GM23338 (cell line): ENCODE measurements around the gene SORCS2. TPM values are rescaled to one million over a fixed set of nuclear protein-coding genes. Genes with fewer than 3 reads are reported as not detected.

Experiments used
- ATAC-seq: fragments of 200-7000 bp; cut with Tn5 transposase; 3 replicates; pipeline ENCODE4 v1.9.1; 2020
- DNase-seq: peaks from one replicate; pipeline ENCODE4 v3.0.0-alpha.2; 2015; ENCODE audit warnings: low spot score
- H2AFZ ChIP-seq: fragments of 200-600 bp; sonication (generic); 2 replicates; pipeline ENCODE4 v1.8.0; 2016; ENCODE audit warnings: antibody characterized with exemption, mild to moderate bottlenecking, moderate library complexity
- H3F3A ChIP-seq: fragments of 200-600 bp; sonication (generic); replicated peaks from 2 replicates; pipeline ENCODE4 v1.8.0; 2017; ENCODE audit warnings: antibody characterized with exemption, mixed run types, low read depth
- H3K27ac ChIP-seq: fragments of 200-600 bp; sonication (generic); 2 replicates; pipeline ENCODE4 v1.6.1; 2016; ENCODE audit warnings: low read depth
- H3K27me3 ChIP-seq: fragments of 200-600 bp; sonication (generic); 2 replicates; pipeline ENCODE4 v1.8.0; 2016; ENCODE audit warnings: mild to moderate bottlenecking, mixed run types, moderate library complexity; ENCODE audit not compliant: insufficient read depth
- H3K36me3 ChIP-seq: fragments of 200-600 bp; sonication (generic); 2 replicates; pipeline ENCODE4 v1.8.0; 2016; ENCODE audit warnings: mild to moderate bottlenecking; ENCODE audit not compliant: insufficient read depth
- H3K4me1 ChIP-seq: fragments of 200-600 bp; sonication (generic); 2 replicates; pipeline ENCODE4 v1.8.0; 2016; ENCODE audit warnings: mild to moderate bottlenecking, moderate library complexity; ENCODE audit not compliant: insufficient read depth
- H3K4me2 ChIP-seq: fragments of 200-600 bp; sonication (generic); 2 replicates; pipeline ENCODE4 v1.7.1; 2017; ENCODE audit warnings: mixed run types
- H3K4me3 ChIP-seq: fragments of 200-600 bp; sonication (generic); 2 replicates; pipeline ENCODE4 v1.6.1; 2016; ENCODE audit warnings: mixed run types
- H3K79me2 ChIP-seq: fragments of 200-600 bp; sonication (generic); replicated peaks from 2 replicates; pipeline ENCODE4 v1.8.0; 2017; ENCODE audit warnings: mild to moderate bottlenecking; ENCODE audit not compliant: insufficient read depth
- H3K9me2 ChIP-seq: fragments of 200-600 bp; sonication (generic); 2 replicates; pipeline ENCODE4 v1.8.0; 2017; ENCODE audit not compliant: insufficient read depth
- H4K20me1 ChIP-seq: fragments of 200-600 bp; sonication (generic); replicated peaks from 2 replicates; pipeline ENCODE4 v1.8.0; 2017; ENCODE audit warnings: mild to moderate bottlenecking; ENCODE audit not compliant: insufficient read depth
- H3K27ac Mint-ChIP-seq: 2 replicates; pipeline ENCODE4 v1.8.0; 2020; ENCODE audit warnings: inconsistent platforms, mild to moderate bottlenecking, moderate library complexity, mixed read lengths
- H3K27me3 Mint-ChIP-seq: 3 replicates; pipeline ENCODE4 v1.8.0; 2022; ENCODE audit warnings: low read depth, mild to moderate bottlenecking, moderate library complexity, mixed read lengths, inconsistent platforms; ENCODE audit not compliant: insufficient read depth, poor library complexity
- H3K36me3 Mint-ChIP-seq: 3 replicates; pipeline ENCODE4 v1.8.0; 2021; ENCODE audit warnings: low read depth, mild to moderate bottlenecking, inconsistent platforms, moderate library complexity, mixed read lengths
- H3K4me1 Mint-ChIP-seq: 3 replicates; pipeline ENCODE4 v1.8.0; 2020; ENCODE audit warnings: mild to moderate bottlenecking, inconsistent platforms, mixed read lengths
- H3K4me3 Mint-ChIP-seq: 3 replicates; pipeline ENCODE4 v1.8.0; 2021; ENCODE audit warnings: moderate library complexity, mild to moderate bottlenecking, inconsistent platforms, mixed read lengths
- H3K9me3 Mint-ChIP-seq: 3 replicates; pipeline ENCODE4 v1.8.0; 2020; ENCODE audit warnings: moderate library complexity, mild to moderate bottlenecking, inconsistent platforms, mixed read lengths
- EZH2 ChIP-seq: fragments of 200-600 bp; sonication (generic); IDR thresholded peaks from one replicate; pipeline ENCODE4 v1.8.0; 2017; ENCODE audit warnings: antibody characterized with exemption, mild to moderate bottlenecking, low read depth; ENCODE audit not compliant: unreplicated experiment
- EZH2phosphoT487 ChIP-seq: fragments of 200-600 bp; sonication (generic); IDR thresholded peaks from one replicate; pipeline ENCODE4 v1.8.1; 2018; ENCODE audit warnings: antibody characterized with exemption; ENCODE audit not compliant: unreplicated experiment
- JUNB ChIP-seq: IDR thresholded peaks from one replicate; pipeline ENCODE4 v1.6.1; 2016; ENCODE audit warnings: antibody characterized with exemption; ENCODE audit not compliant: unreplicated experiment
- NANOG ChIP-seq: IDR thresholded peaks from 2 replicates; pipeline ENCODE4 v1.6.1; 2016; ENCODE audit warnings: antibody characterized with exemption, borderline replicate concordance
- POLR2AphosphoS5 ChIP-seq: IDR thresholded peaks from 2 replicates; pipeline ENCODE4 v1.6.1; 2016; ENCODE audit warnings: antibody characterized with exemption, low read depth
- ZNF114 ChIP-seq: fragments of 250-450 bp; sonication (Bioruptor Pico); IDR thresholded peaks from 2 replicates; pipeline ENCODE4 v1.5.0; 2020; ENCODE audit warnings: mild to moderate bottlenecking, moderate library complexity
- ZNF462 ChIP-seq: fragments of 250-450 bp; sonication (Bioruptor Pico); IDR thresholded peaks from 2 replicates; pipeline ENCODE4 v1.5.0; 2020; ENCODE audit warnings: mild to moderate bottlenecking, moderate library complexity
- polyA plus RNA-seq: library from polyadenylated mRNA; unstranded; fragments of >200 nt; fragmentation: Nextera tagmentation; extraction: Ambion mirVana; gene quantifications from 2 replicates; pipeline ENCODE4 v1.2.1, GENCODE V29; 2016
- total RNA-seq: library from RNA; depleted of rRNA; stranded (reverse); fragments of >200 nt; shearing (Covaris generic); gene quantifications from 2 replicates; pipeline ENCODE4 v1.2.3, GENCODE V29; 2014
- TF ChIP-seq, protein P1 (sequence below), 2 experiments: fragments of 200-600 bp in 1 of 2; sonication (generic) in 1 of 2; conservative IDR thresholded peaks; 2 replicates each; pipeline versions ENCODE4 v1.5.1 to v1.6.1; 2016 to 2017; ENCODE audit warnings: antibody characterized with exemption in 2 of 2, low read depth in 2 of 2, mild to moderate bottlenecking in 2 of 2, moderate library complexity in 1 of 2
- TF ChIP-seq, protein P2 (sequence below): IDR thresholded peaks from 2 replicates; pipeline ENCODE4 v1.6.1; 2016; ENCODE audit warnings: antibody characterized with exemption

SORCS2 gene
- total and polyA plus RNA-seq, 2 experiments from 2014 or later: 0.47 to 2.4 TPM

DNA sequence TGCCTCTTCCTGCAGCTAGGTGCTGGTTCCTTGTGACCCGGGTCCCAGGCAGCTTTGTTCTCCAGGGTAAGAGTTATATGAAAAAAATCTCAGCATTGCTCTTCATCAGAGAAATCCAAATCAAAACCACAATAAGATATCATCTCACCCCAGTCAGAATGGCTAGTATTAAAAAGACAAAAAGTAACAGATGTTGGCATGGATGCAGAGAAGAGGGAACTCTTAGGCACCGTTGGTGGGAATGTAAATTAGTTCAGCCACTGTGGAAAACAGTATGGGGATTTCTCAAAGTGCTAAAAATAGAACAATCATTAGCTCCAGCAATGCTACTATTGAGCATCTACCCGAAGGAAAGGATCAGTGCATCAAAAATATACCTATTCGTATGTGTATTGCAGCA, 61.5 kb downstream of the SORCS2 start (continued):
- TF ChIP-seq, protein P1, sequence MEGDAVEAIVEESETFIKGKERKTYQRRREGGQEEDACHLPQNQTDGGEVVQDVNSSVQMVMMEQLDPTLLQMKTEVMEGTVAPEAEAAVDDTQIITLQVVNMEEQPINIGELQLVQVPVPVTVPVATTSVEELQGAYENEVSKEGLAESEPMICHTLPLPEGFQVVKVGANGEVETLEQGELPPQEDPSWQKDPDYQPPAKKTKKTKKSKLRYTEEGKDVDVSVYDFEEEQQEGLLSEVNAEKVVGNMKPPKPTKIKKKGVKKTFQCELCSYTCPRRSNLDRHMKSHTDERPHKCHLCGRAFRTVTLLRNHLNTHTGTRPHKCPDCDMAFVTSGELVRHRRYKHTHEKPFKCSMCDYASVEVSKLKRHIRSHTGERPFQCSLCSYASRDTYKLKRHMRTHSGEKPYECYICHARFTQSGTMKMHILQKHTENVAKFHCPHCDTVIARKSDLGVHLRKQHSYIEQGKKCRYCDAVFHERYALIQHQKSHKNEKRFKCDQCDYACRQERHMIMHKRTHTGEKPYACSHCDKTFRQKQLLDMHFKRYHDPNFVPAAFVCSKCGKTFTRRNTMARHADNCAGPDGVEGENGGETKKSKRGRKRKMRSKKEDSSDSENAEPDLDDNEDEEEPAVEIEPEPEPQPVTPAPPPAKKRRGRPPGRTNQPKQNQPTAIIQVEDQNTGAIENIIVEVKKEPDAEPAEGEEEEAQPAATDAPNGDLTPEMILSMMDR (conservative IDR thresholded peaks at IDR 0.05; ENCODE audit: low read depth in 2 of 2): no peak
- TF ChIP-seq JUNB (no peak), EZH2phosphoT487 (no peak), EZH2 (no peak), ZNF114 (CRISPR knock-in tag) (no peak)

GRCh38 chr4:7254736-7255487, 62.6 kb downstream of the SORCS2 start:
- no peak overlapping the region for H3K4me2 ChIP-seq
- ATAC-seq: no peak
- H3F3A ChIP-seq: no peaks in the 10 kb centered on the region
- no peaks in the 10 kb centered on the region for H4K20me1 ChIP-seq
- no peak for TF ChIP-seq ZNF114 (CRISPR knock-in tag)
- TF ChIP-seq EZH2: no peak
- no peak for TF ChIP-seq ZNF462 (CRISPR knock-in tag)
- TF ChIP-seq, protein P2, sequence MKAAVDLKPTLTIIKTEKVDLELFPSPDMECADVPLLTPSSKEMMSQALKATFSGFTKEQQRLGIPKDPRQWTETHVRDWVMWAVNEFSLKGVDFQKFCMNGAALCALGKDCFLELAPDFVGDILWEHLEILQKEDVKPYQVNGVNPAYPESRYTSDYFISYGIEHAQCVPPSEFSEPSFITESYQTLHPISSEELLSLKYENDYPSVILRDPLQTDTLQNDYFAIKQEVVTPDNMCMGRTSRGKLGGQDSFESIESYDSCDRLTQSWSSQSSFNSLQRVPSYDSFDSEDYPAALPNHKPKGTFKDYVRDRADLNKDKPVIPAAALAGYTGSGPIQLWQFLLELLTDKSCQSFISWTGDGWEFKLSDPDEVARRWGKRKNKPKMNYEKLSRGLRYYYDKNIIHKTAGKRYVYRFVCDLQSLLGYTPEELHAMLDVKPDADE: no peak
- TF ChIP-seq POLR2AphosphoS5: no peak
- TF ChIP-seq NANOG: no peak
- no peaks in the 10 kb centered on the region for H3K4me1 ChIP-seq
- H3K4me1 Mint-ChIP-seq: no peaks in the 10 kb centered on the region; the same call in 2 of the 3 replicates
- no peaks in the 10 kb centered on the region for H3K36me3 ChIP-seq
- H3K4me3 ChIP-seq: no peak overlapping the region
- H3K79me2 ChIP-seq: no peaks in the 10 kb centered on the region
- H3K9me2 ChIP-seq: no peaks in the 10 kb centered on the region
- H2AFZ ChIP-seq: no peak overlapping the region
- no peak overlapping the region for H3K27ac ChIP-seq
- no peaks in the 10 kb centered on the region; the same call in 2 of the 3 replicates for H3K36me3 Mint-ChIP-seq
- no peak for DNase-seq
- no peak overlapping the region for H3K4me3 Mint-ChIP-seq
- no peaks in the 10 kb centered on the region; the same call in 2 of the 3 replicates for H3K9me3 Mint-ChIP-seq
- peaks cover 10% of the 10 kb centered on the region for H3K27me3 Mint-ChIP-seq
- H3K27ac Mint-ChIP-seq: no peak overlapping the region
- H3K27me3 ChIP-seq: no peaks in the 10 kb centered on the region
